K562 (cell line): ENCODE data around the gene MBOAT2. TPM values are rescaled to one million over a fixed set of nuclear protein-coding genes. Genes with fewer than 3 reads are reported as not detected.

Source experiments
- ATAC-seq: fragments of 200-7000 bp; cut with Tn5 transposase; 3 replicates; pipeline ENCODE4 v1.9.1; 2020; ENCODE audit warnings: moderate library complexity
- BruUV-seq: library from RNA; stranded (reverse); fragments of 400-500 nt; replicated peaks from 2 replicates; lab custom pipeline; 2021; lab: Mats Ljungman, UMichigan
- CTCF ChIA-PET: fragments of 300-600 bp; formaldehyde crosslinking; extraction: SDS; loops from one replicate; lab custom pipeline; 2021; ENCODE audit warnings: low intra/inter-chr PET ratio; lab: Yijun Ruan, JAX
- POLR2A ChIA-PET: fragments of 300-600, 350-650 bp; sonication (Branson Sonifier 250); formaldehyde crosslinking; extraction: SDS; loops from one replicate; lab custom pipeline; 2021; ENCODE audit warnings: antibody characterized with exemption, inconsistent platforms; lab: Yijun Ruan, JAX
- DNase-seq, 4 experiments: peaks; one replicate each; pipeline versions ENCODE4 v3.0.0 to v3.0.0-alpha.2; 2011 to 2018; ENCODE audit warnings: low spot score in 3 of 4, mixed read lengths in 3 of 4; ENCODE audit errors: extremely low read depth in 1 of 4
- FAIRE-seq: peaks from 2 replicates; lab custom pipeline; 2011; peaks lifted over from hg19 to GRCh38; lab: Jason Lieb, UNC
- H2AFZ ChIP-seq: 2 replicates; pipeline ENCODE4 v1.6.0; 2011; ENCODE audit warnings: low read depth, low read length, control low read depth, inconsistent platforms
- H3K27ac ChIP-seq: fragments of 200-600 bp; 3 replicates; pipeline ENCODE4 v1.8.0; 2011; ENCODE audit warnings: low read depth, mild to moderate bottlenecking, control low read depth, inconsistent platforms, low read length, moderate library complexity, mixed read lengths; ENCODE audit errors: extremely low read depth
- H3K27me3 ChIP-seq, 2 experiments: fragments of 300-600 bp in 1 of 2; 2 replicates in 1 of 2; 3 replicates in 1 of 2; pipeline versions ENCODE4 v1.6.0 to v1.8.0; 2011; ENCODE audit warnings: inconsistent platforms in 2 of 2, low read length in 2 of 2, mild to moderate bottlenecking in 1 of 2, mixed read lengths in 1 of 2, moderate library complexity in 1 of 2; ENCODE audit not compliant: control insufficient read depth in 2 of 2, insufficient read depth in 2 of 2
- H3K36me3 ChIP-seq: fragments of 300-600 bp; 3 replicates; pipeline ENCODE4 v1.8.0; 2011; ENCODE audit warnings: mild to moderate bottlenecking, low read length, inconsistent platforms; ENCODE audit not compliant: control insufficient read depth, insufficient read depth
- H3K4me1 ChIP-seq, 2 experiments: fragments of 200-600 bp in 1 of 2; replicated peaks in 1 of 2; 2 replicates in 1 of 2; 3 replicates in 1 of 2; pipeline versions ENCODE4 v1.5.1 to v1.8.0; 2011; ENCODE audit warnings: inconsistent platforms in 2 of 2, low read length in 2 of 2, mild to moderate bottlenecking in 1 of 2, mixed read lengths in 1 of 2, moderate library complexity in 1 of 2; ENCODE audit not compliant: control insufficient read depth in 2 of 2, insufficient read depth in 2 of 2
- H3K4me2 ChIP-seq: 2 replicates; pipeline ENCODE4 v1.6.1; 2011; ENCODE audit warnings: low read length, control low read depth, inconsistent platforms, mixed read lengths; ENCODE audit not compliant: insufficient read depth
- H3K4me3 ChIP-seq: fragments of 200-600 bp; sonication (generic), shearing (Covaris generic); 2 replicates; pipeline ENCODE4 v1.5.1; 2016; ENCODE audit warnings: control low read depth, inconsistent platforms
- H3K79me2 ChIP-seq: fragments of 200-600 bp; 3 replicates; pipeline ENCODE4 v1.8.0; 2011; ENCODE audit warnings: low read length, inconsistent platforms; ENCODE audit not compliant: control insufficient read depth, insufficient read depth
- H3K9ac ChIP-seq, 2 experiments: 2 replicates each; pipeline versions ENCODE4 v1.6.0 to v1.6.1; 2011; ENCODE audit warnings: low read depth in 2 of 2, low read length in 2 of 2, control low read depth in 1 of 2, inconsistent platforms in 1 of 2, mild to moderate bottlenecking in 1 of 2, mixed read lengths in 1 of 2; ENCODE audit not compliant: insufficient read depth in 1 of 2
- H3K9me1 ChIP-seq: one replicate; pipeline ENCODE4 v1.6.0; 2011; ENCODE audit warnings: inconsistent platforms, mild to moderate bottlenecking, low read length, moderate library complexity; ENCODE audit not compliant: control insufficient read depth, insufficient read depth
- H3K9me3 ChIP-seq: replicated peaks from 2 replicates; pipeline ENCODE4 v1.5.1; 2011; ENCODE audit warnings: low read depth, low read length, inconsistent platforms; ENCODE audit not compliant: control insufficient read depth, insufficient read depth
- H4K20me1 ChIP-seq: replicated peaks from 2 replicates; pipeline ENCODE4 v1.6.1; 2011; ENCODE audit warnings: low read length, inconsistent platforms, mixed read lengths; ENCODE audit not compliant: control insufficient read depth, insufficient read depth
- ARNT ChIP-seq, 2 experiments: fragments of 450-650 bp; IDR thresholded peaks; 2 replicates each; pipeline ENCODE4 v1.6.1; 2016; ENCODE audit warnings: mild to moderate bottlenecking in 1 of 2
- C11orf30 ChIP-seq: fragments of 450-650 bp; IDR thresholded peaks from 2 replicates; pipeline ENCODE4 v1.6.1; 2016; ENCODE audit warnings: low read depth, mild to moderate bottlenecking
- CCAR2 ChIP-seq: fragments of 200-400 bp; formaldehyde crosslinking; IDR thresholded peaks from 2 replicates; pipeline ENCODE4 v1.6.1; 2017; ENCODE audit warnings: mild to moderate bottlenecking, low read depth, low read length
- CREB1 ChIP-seq, 2 experiments: sonication (generic) in 1 of 2; formaldehyde crosslinking in 1 of 2; IDR thresholded peaks; 2 replicates each; pipeline versions ENCODE4 v1.6.1 to v1.8.0; 2012 to 2022; ENCODE audit warnings: inconsistent platforms in 1 of 2, mild to moderate bottlenecking in 1 of 2, missing genetic modification reagents in 1 of 2, moderate library complexity in 1 of 2
- MAFF ChIP-seq: IDR thresholded peaks from 2 replicates; pipeline ENCODE4 v1.6.1; 2012; ENCODE audit warnings: low read length, improper control_type of control experiment
- MAFG ChIP-seq: fragments of 450-650 bp; conservative IDR thresholded peaks from 2 replicates; pipeline ENCODE4 v1.6.1; 2016; ENCODE audit warnings: missing genetic modification characterization, missing compliant biosample characterization
- MAFK ChIP-seq: IDR thresholded peaks from 2 replicates; pipeline ENCODE4 v1.6.1; 2011; ENCODE audit warnings: low read length, improper control_type of control experiment
- NFE2 ChIP-seq: IDR thresholded peaks from 2 replicates; pipeline ENCODE4 v1.6.1; 2014; ENCODE audit warnings: antibody characterized with exemption, low read depth
- NR1H2 ChIP-seq: sonication (generic); formaldehyde crosslinking; IDR thresholded peaks from 2 replicates; pipeline ENCODE4 v1.4.0; 2020; ENCODE audit warnings: mild to moderate bottlenecking, missing genetic modification reagents
- ZNF316 ChIP-seq: fragments of 450-650 bp; IDR thresholded peaks from 2 replicates; pipeline ENCODE4 v1.6.1; 2016
- ZNF41 ChIP-seq: fragments of 250-450 bp; sonication (Bioruptor Pico); conservative IDR thresholded peaks from 2 replicates; pipeline ENCODE4 v1.4.0; 2020; ENCODE audit warnings: mild to moderate bottlenecking
- WGBS: fragments of 100-300 bp; shearing (Covaris generic); methylation state at CpG from one replicate; pipeline ENCODE4 v1.1.6; 2016; ENCODE audit warnings: low coverage, mixed read lengths; ENCODE audit not compliant: insufficient coverage; ENCODE audit errors: missing lambda C conversion rate; 5-methylcytosine and 5-hydroxymethylcytosine counted together
- in situ Hi-C: fragments of 300-500 bp; cut with MboI; formaldehyde crosslinking; loops from 4 replicates; pipeline ENCODE4 v1.15.0; 2018; ENCODE audit warnings: inconsistent platforms, mixed read lengths
- intact Hi-C: fragments of 100-400 bp; cut with micrococcal nuclease; formaldehyde crosslinking; loops from 2 replicates; pipeline ENCODE4 v1.14.2; 2022
- polyA plus RNA-seq, 8 experiments: library from polyadenylated mRNA; depleted of rRNA in 4 of 8; stranded (reverse) in 5 of 8; unstranded in 3 of 8; fragments of >200 nt; fragmentation: Nextera tagmentation in 2 of 8; fragmentation: Illumina TruSeq in 1 of 8; extraction: Ambion mirVana in 2 of 8; extraction: Trizol in 1 of 8; gene quantifications; 2 replicates each; pipeline versions ENCODE4 v1.2.1 to v1.2.3, GENCODE V29; 2011 to 2014; ENCODE audit warnings: inconsistent platforms in 1 of 8, missing spikeins in 1 of 8
- total RNA-seq, 7 experiments: library from RNA; depleted of rRNA in 6 of 7; stranded (reverse); fragments of >200 nt in 6 of 7; fragmentation: Illumina TruSeq in 2 of 7; extraction: Trizol in 2 of 7; gene quantifications; 2 replicates each; pipeline versions ENCODE4 v1.2.1 to v1.2.3, GENCODE V29; 2011 to 2021; ENCODE audit warnings: low replicate concordance in 1 of 7
- TF ChIP-seq, protein P1 (sequence below): fragments of 450-650 bp; IDR thresholded peaks from 2 replicates; pipeline ENCODE4 v1.6.1; 2017; ENCODE audit warnings: antibody characterized with exemption, mild to moderate bottlenecking
- TF ChIP-seq, protein P2 (sequence below): sonication (generic); formaldehyde crosslinking; IDR thresholded peaks from 2 replicates; pipeline ENCODE4 v1.5.0; 2020; ENCODE audit warnings: missing genetic modification reagents
- TF ChIP-seq, protein P3 (sequence below): sonication (generic); formaldehyde crosslinking; IDR thresholded peaks from 2 replicates; pipeline ENCODE4 v1.8.0; 2022; ENCODE audit warnings: mild to moderate bottlenecking, missing genetic modification reagents

MBOAT2 gene
- total and polyA plus RNA-seq, 9 of the 15 experiments (the other 6 are each of a cell fraction or from before 2014, with no cell fraction given), result 8.4 to 122 (median 27.6) TPM

DNA sequence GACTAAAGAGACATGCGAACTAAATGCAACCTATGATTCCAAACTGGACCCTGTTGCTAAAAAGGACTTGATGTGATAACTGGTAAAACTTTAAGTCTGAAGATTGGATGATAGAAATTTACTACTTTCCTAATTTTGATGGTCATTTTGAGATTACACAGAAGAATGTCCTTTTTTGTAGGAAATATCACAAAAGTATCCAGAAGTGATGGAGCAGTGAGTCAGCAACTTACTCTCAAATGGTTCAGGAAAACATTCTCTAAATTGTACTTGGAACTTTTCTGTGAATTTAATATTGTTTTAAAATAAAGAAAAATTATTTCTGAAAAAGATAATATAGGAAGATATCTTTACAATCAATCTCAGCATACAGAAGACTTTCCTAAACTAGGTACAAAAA is 19.9 kb downstream of the MBOAT2 start:
- ChIA-PET POLR2A (interaction anchor here (0.6 to 1.8 kb wide), 2 partner anchors 49 to 180 kb away, joined by 3 to 4 read pairs; no protein-coding TSS in a partner anchor), CTCF (no interaction called here)
- ATAC-seq (no peak), FAIRE-seq (no peak), DNase-seq (no peak)
- 59% methylated on average over 1 of the region's 1 CpG for WGBS
- Histone ChIP-seq H4K20me1 (no peaks in the 10 kb centered on the region), H3K79me2 (peaks cover 100% of the 10 kb centered on the region), H3K9me3 (no peaks in the 10 kb centered on the region), H3K4me3 (no peak overlapping the region), H3K36me3 (no peaks in the 10 kb centered on the region), H3K27ac (peak overlapping the region; percentile 70; the same call in 2 of the 3 replicates), H3K4me2 (no peak overlapping the region; the same call in 1 of the 2 replicates), H3K27me3 (no peaks in the 10 kb centered on the region), H3K9ac (peak overlapping the region in 1 of 2 experiments; percentile 48; a peak in 2 of 4 replicates), H2AFZ (no peak overlapping the region), H3K9me1 (no peaks in the 10 kb centered on the region), H3K4me1 (peaks cover 3 to 65% of the 10 kb centered on the region in 2 experiments)
- BruUV-seq, result no TSS peak
- intact Hi-C loops (no loop called here), in situ Hi-C loops (no loop called here)
- TF ChIP-seq, protein P1, sequence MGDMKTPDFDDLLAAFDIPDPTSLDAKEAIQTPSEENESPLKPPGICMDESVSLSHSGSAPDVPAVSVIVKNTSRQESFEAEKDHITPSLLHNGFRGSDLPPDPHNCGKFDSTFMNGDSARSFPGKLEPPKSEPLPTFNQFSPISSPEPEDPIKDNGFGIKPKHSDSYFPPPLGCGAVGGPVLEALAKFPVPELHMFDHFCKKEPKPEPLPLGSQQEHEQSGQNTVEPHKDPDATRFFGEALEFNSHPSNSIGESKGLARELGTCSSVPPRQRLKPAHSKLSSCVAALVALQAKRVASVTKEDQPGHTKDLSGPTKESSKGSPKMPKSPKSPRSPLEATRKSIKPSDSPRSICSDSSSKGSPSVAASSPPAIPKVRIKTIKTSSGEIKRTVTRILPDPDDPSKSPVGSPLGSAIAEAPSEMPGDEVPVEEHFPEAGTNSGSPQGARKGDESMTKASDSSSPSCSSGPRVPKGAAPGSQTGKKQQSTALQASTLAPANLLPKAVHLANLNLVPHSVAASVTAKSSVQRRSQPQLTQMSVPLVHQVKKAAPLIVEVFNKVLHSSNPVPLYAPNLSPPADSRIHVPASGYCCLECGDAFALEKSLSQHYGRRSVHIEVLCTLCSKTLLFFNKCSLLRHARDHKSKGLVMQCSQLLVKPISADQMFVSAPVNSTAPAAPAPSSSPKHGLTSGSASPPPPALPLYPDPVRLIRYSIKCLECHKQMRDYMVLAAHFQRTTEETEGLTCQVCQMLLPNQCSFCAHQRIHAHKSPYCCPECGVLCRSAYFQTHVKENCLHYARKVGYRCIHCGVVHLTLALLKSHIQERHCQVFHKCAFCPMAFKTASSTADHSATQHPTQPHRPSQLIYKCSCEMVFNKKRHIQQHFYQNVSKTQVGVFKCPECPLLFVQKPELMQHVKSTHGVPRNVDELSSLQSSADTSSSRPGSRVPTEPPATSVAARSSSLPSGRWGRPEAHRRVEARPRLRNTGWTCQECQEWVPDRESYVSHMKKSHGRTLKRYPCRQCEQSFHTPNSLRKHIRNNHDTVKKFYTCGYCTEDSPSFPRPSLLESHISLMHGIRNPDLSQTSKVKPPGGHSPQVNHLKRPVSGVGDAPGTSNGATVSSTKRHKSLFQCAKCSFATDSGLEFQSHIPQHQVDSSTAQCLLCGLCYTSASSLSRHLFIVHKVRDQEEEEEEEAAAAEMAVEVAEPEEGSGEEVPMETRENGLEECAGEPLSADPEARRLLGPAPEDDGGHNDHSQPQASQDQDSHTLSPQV, result 0 out of 2 replicates have a peak, but pooled peaks have one; percentile 31
- peak; percentile 58 for TF ChIP-seq MAFK
- TF ChIP-seq ZNF41 (CRISPR knock-in tag), result no peak
- TF ChIP-seq CCAR2, result no peak
- no peak for TF ChIP-seq NR1H2 (CRISPR knock-in tag)
- peak; percentile 82 for TF ChIP-seq MAFG (tag)
- no peak for TF ChIP-seq CREB1 (IDR thresholded peaks at IDR 0.05)
- no peak for TF ChIP-seq CREB1 (CRISPR knock-in tag; IDR thresholded peaks at IDR 0.05)
- peak; percentile 85 for TF ChIP-seq C11orf30
- peak; percentile 78 for TF ChIP-seq MAFF
- TF ChIP-seq, protein P2, sequence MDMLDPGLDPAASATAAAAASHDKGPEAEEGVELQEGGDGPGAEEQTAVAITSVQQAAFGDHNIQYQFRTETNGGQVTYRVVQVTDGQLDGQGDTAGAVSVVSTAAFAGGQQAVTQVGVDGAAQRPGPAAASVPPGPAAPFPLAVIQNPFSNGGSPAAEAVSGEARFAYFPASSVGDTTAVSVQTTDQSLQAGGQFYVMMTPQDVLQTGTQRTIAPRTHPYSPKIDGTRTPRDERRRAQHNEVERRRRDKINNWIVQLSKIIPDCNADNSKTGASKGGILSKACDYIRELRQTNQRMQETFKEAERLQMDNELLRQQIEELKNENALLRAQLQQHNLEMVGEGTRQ (CRISPR knock-in tag), result no peak
- 0 out of 4 replicates have a peak, but pooled peaks of 1 of the 2 experiments have one; percentile 55 for TF ChIP-seq ARNT (IDR thresholded peaks at IDR 0.05)
- TF ChIP-seq, protein P3, sequence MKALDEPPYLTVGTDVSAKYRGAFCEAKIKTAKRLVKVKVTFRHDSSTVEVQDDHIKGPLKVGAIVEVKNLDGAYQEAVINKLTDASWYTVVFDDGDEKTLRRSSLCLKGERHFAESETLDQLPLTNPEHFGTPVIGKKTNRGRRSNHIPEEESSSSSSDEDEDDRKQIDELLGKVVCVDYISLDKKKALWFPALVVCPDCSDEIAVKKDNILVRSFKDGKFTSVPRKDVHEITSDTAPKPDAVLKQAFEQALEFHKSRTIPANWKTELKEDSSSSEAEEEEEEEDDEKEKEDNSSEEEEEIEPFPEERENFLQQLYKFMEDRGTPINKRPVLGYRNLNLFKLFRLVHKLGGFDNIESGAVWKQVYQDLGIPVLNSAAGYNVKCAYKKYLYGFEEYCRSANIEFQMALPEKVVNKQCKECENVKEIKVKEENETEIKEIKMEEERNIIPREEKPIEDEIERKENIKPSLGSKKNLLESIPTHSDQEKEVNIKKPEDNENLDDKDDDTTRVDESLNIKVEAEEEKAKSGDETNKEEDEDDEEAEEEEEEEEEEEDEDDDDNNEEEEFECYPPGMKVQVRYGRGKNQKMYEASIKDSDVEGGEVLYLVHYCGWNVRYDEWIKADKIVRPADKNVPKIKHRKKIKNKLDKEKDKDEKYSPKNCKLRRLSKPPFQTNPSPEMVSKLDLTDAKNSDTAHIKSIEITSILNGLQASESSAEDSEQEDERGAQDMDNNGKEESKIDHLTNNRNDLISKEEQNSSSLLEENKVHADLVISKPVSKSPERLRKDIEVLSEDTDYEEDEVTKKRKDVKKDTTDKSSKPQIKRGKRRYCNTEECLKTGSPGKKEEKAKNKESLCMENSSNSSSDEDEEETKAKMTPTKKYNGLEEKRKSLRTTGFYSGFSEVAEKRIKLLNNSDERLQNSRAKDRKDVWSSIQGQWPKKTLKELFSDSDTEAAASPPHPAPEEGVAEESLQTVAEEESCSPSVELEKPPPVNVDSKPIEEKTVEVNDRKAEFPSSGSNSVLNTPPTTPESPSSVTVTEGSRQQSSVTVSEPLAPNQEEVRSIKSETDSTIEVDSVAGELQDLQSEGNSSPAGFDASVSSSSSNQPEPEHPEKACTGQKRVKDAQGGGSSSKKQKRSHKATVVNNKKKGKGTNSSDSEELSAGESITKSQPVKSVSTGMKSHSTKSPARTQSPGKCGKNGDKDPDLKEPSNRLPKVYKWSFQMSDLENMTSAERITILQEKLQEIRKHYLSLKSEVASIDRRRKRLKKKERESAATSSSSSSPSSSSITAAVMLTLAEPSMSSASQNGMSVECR (CRISPR knock-in tag), result no peak
- peak; percentile 84 for TF ChIP-seq ZNF316
- peak; percentile 89 for TF ChIP-seq NFE2
